ENCODE data around the gene NGLY1. TPM values are rescaled to one million over a fixed set of nuclear protein-coding genes. Genes with fewer than 3 reads are reported as not detected.

Gene NGLY1
- polyA plus RNA-seq, 12 donors: 21.4 to 44.0 (median 37.8) TPM; not detected in 1

GRCh38 chr3:25713341-25713985 lies 69.8 kb downstream of the NGLY1 start:
- DNase-seq: no peak

- no peak for DNase-seq
Observed at GRCh38 chr3:25711090-25711489, 72.2 kb downstream of the NGLY1 start.

GRCh38 chr3:25708036-25708435 lies 75.2 kb downstream of the NGLY1 start:
- DNase-seq: no peak

- no peak for DNase-seq
Observed at GRCh38 chr3:25707268-25707926, 75.8 kb downstream of the NGLY1 start.

GRCh38 chr3:25706213-25706612 lies 77.0 kb downstream of the NGLY1 start:
- DNase-seq: no peak

GRCh38 chr3:25697553-25697952 lies 85.7 kb downstream of the NGLY1 start:
- no peak for DNase-seq

- no peak for DNase-seq
Observed at GRCh38 chr3:25695731-25696420, 87.4 kb downstream of the NGLY1 start.

- DNase-seq: no peak
Observed at GRCh38 chr3:25693238-25693637, 90.0 kb downstream of the NGLY1 start.

GRCh38 chr3:25692341-25692740 lies 90.9 kb downstream of the NGLY1 start:
- peak; percentile 31 for DNase-seq

GRCh38 chr3:25690768-25691533 lies 92.3 kb downstream of the NGLY1 start:
- DNase-seq: no peak

- no peak for DNase-seq
Observed at GRCh38 chr3:25689226-25689625, 94.0 kb downstream of the NGLY1 start.

GRCh38 chr3:25687742-25688141 lies 95.5 kb downstream of the NGLY1 start:
- DNase-seq: no peak

GRCh38 chr3:25686766-25687165 lies 96.5 kb downstream of the NGLY1 start:
- DNase-seq: no peak

- DNase-seq: no peak
Observed at GRCh38 chr3:25683882-25684281, 99.4 kb downstream of the NGLY1 start.

GRCh38 chr3:25683410-25683809 lies 99.8 kb downstream of the NGLY1 start:
- no peak for DNase-seq

GRCh38 chr3:25679642-25680302 lies 103.5 kb downstream of the NGLY1 start:
- no peak for DNase-seq

GRCh38 chr3:25679166-25679565 lies 104.1 kb downstream of the NGLY1 start:
- no peak for DNase-seq

- no peak for DNase-seq
Observed at GRCh38 chr3:25678581-25678980, 104.7 kb downstream of the NGLY1 start.

- DNase-seq: no peak
Observed at GRCh38 chr3:25677121-25677520, 106.1 kb downstream of the NGLY1 start.

GRCh38 chr3:25674670-25675069 lies 108.6 kb downstream of the NGLY1 start:
- DNase-seq: no peak

- no peak for DNase-seq
Observed at GRCh38 chr3:25673738-25674298, 109.4 kb downstream of the NGLY1 start.
